ENCODE measurements around the gene ZNF212. TPM values are rescaled to one million over a fixed set of nuclear protein-coding genes. Genes with fewer than 3 reads are reported as not detected.

The ZNF212 gene
- total and polyA plus RNA-seq, 2 donors (not counting 3 experiments of a cell fraction or from before 2014, with no cell fraction given): 3.6 to 9.0 TPM

DNA sequence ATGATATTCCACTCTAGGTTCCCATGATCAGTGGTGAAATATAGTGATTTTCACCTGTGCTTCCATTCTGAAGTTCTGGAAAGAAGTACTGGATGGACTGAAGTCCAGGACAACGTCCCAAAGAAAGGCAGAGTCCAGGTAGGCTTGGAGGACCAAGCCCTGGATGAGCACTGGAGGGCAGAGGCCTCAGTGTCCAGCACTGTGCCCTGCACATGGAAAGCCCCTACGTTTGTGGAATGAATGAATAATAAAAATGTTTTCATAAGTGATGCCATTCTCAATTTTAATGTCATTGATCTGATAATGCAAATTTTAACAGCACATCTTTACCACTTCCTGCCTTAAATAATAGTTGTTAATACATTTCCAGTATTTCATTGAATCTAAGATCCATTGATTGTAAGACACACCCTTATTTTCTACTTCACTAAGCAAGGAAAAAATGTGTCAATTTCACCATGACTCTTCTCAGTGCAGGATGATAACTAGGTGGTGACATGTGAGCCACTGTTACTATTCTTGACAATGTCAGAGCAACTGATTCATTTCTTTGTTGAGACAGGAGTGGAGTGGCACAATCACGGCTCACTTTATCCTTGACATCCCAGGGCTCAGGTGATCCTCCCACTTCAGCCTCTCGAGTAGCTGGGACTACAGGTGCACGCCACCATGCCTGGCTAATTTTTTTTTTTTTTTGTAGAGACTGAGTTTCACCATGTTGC is 57.7 kb downstream of the ZNF212 start:
- H3K9me3 ChIP-seq (replicated peaks; ENCODE audit: control insufficient read depth, insufficient read depth, low read length): no peaks in the 10 kb centered on the region
- POLR2A ChIA-PET: no interaction called here
- H3K4me2 ChIP-seq (ENCODE audit: insufficient read depth, low read length): no peak overlapping the region
- no peak overlapping the region for H3K9ac ChIP-seq (replicated peaks; ENCODE audit: extremely low read depth, insufficient read depth, low read length)
- H3K4me1 ChIP-seq (ENCODE audit: control insufficient read depth, extremely low read depth, insufficient read depth, low read length): no peaks in the 10 kb centered on the region
- no peaks in the 10 kb centered on the region for H3K9me1 ChIP-seq (replicated peaks; ENCODE audit: control insufficient read depth, extremely low read depth, insufficient read depth, low read length)
- H2AFZ ChIP-seq (ENCODE audit: low read depth, low read length): no peak overlapping the region
- dilution Hi-C loops (cut with MboI; ENCODE audit: extremely low pct_ligation_motif_present, low sequenced_read_pairs): no loop called here
- FAIRE-seq (no peak), DNase-seq (ENCODE audit: low read depth, low spot score) (no peak)
- H3K36me3 ChIP-seq (ENCODE audit: control insufficient read depth in 2 of 2, extremely low read depth in 1 of 2, insufficient read depth in 2 of 2, low read length in 2 of 2): no peaks in the 10 kb centered on the region
- intact Hi-C loops (cut with micrococcal nuclease): no loop called here
- no peak overlapping the region for H3K4me3 ChIP-seq (replicated peaks in 1 of 3; ENCODE audit: insufficient read depth in 1 of 3, low read depth in 1 of 3, low read length in 3 of 3)
- peaks cover 0 to 2% of the 10 kb centered on the region in 2 experiments for H3K27me3 ChIP-seq (ENCODE audit: control insufficient read depth in 2 of 2, insufficient read depth in 2 of 2, low read length in 2 of 2)
- H4K20me1 ChIP-seq (replicated peaks; ENCODE audit: control insufficient read depth, extremely low read depth, insufficient read depth, low read length): no peaks in the 10 kb centered on the region
- CTCF ChIA-PET: interaction anchor here (1.4 to 1.8 kb wide), 2 partner anchors 13 kb away, joined by 4 to 8 read pairs; no protein-coding TSS in a partner anchor
- no peak for TF ChIP-seq JUN (IDR thresholded peaks at IDR 0.05; ENCODE audit: borderline replicate concordance, insufficient read depth, insufficient read length, low read depth)
- no peak for TF ChIP-seq CTCF (IDR thresholded peaks at IDR 0.05; ENCODE audit: extremely low read depth in 1 of 2, insufficient read depth in 1 of 2, low read depth in 1 of 2, low read length in 2 of 2)
- TF ChIP-seq POLR2AphosphoS5 (IDR thresholded peaks at IDR 0.05; ENCODE audit: insufficient read depth, low read depth, low read length): no peak
- no peak for TF ChIP-seq GATA2 (IDR thresholded peaks at IDR 0.05; ENCODE audit: insufficient read depth, insufficient read length, low read depth, low read length)
- no peak for TF ChIP-seq POLR2A (IDR thresholded peaks at IDR 0.05; ENCODE audit: low read depth, low read length)
- TF ChIP-seq MAX (IDR thresholded peaks at IDR 0.05; ENCODE audit: insufficient read depth, insufficient read length): no peak
- no peak for TF ChIP-seq EZH2 (IDR thresholded peaks at IDR 0.05; ENCODE audit: borderline replicate concordance, low read depth, low read length, severe bottlenecking)
- no peak for TF ChIP-seq FOS (IDR thresholded peaks at IDR 0.05; ENCODE audit: borderline replicate concordance, insufficient read depth, low read length)
- no peak for TF ChIP-seq MYC (IDR thresholded peaks at IDR 0.05; ENCODE audit: low read depth, low read length)
- no TSS peak for BruUV-seq (replicated peaks)
- H3K79me2 ChIP-seq (ENCODE audit: control insufficient read depth, insufficient read depth, low read length): no peaks in the 10 kb centered on the region
- H3K27ac ChIP-seq (ENCODE audit: insufficient read depth, low read depth, low read length): no peak overlapping the region
